Upper lobe of left lung (tissue), 6 donors: ENCODE data around the gene UBAC1. TPM values are rescaled to one million over a fixed set of nuclear protein-coding genes. Genes with fewer than 3 reads are reported as not detected.

Experiments
- ATAC-seq, 2 donors: fragments of 200-7000 bp; cut with Tn5 transposase; one replicate each; pipeline ENCODE4 v1.9.1; 2022; ENCODE audit warnings: mild to moderate bottlenecking in 2 of 2, moderate library complexity in 2 of 2; ENCODE audit not compliant: low FRiP score in 2 of 2
- DNase-seq, 2 donors: peaks; one replicate each; pipeline ENCODE4 v3.0.0-alpha.2; 2019 to 2020
- H3K27ac ChIP-seq, 4 donors: fragments of 200-600 bp; sonication (generic); one replicate each; pipeline ENCODE4 v1.5.1; 2016 to 2019
- H3K27me3 ChIP-seq, 4 donors: fragments of 200-600 bp; sonication (generic); one replicate each; pipeline ENCODE4 v1.5.1; 2017 to 2019
- H3K36me3 ChIP-seq, 4 donors: fragments of 200-600 bp; sonication (generic); one replicate each; pipeline ENCODE4 v1.5.1; 2016 to 2019
- H3K4me1 ChIP-seq, 4 donors: fragments of 200-600 bp; sonication (generic); one replicate each; pipeline ENCODE4 v1.5.1; 2018 to 2019
- H3K4me3 ChIP-seq, 4 donors: fragments of 200-600 bp; sonication (generic); one replicate each; pipeline ENCODE4 v1.5.1; 2017 to 2019; ENCODE audit warnings: mild to moderate bottlenecking in 2 of 4, moderate library complexity in 1 of 4
- H3K9me3 ChIP-seq, 4 donors: fragments of 200-600 bp; sonication (generic); one replicate each; pipeline ENCODE4 v1.5.1; 2018 to 2019
- CTCF ChIP-seq, 6 experiments: fragments of 450-650 bp in 4 of 6; fragments of 200-600 bp in 2 of 6; sonication (generic) in 2 of 6; IDR thresholded peaks; one replicate each; pipeline ENCODE4 v1.5.1; 2016 to 2019; ENCODE audit warnings: antibody characterized with exemption in 6 of 6
- EP300 ChIP-seq, 4 donors: sonication (generic); formaldehyde crosslinking; IDR thresholded peaks; one replicate each; pipeline ENCODE4 v1.5.1; 2017; ENCODE audit warnings: antibody characterized with exemption in 4 of 4, control low read depth in 2 of 4
- POLR2A ChIP-seq, 4 donors: fragments of 450-650 bp; IDR thresholded peaks; one replicate each; pipeline ENCODE4 v1.5.1; 2016 to 2017; ENCODE audit warnings: antibody characterized with exemption in 4 of 4, mild to moderate bottlenecking in 2 of 4
- POLR2AphosphoS5 ChIP-seq, 2 donors: sonication (generic); formaldehyde crosslinking; IDR thresholded peaks; one replicate each; pipeline ENCODE4 v1.5.1; 2017; ENCODE audit warnings: antibody characterized with exemption in 2 of 2
- WGBS, 2 donors: methylation state at CpG; one replicate each; pipeline ENCODE4 v1.1.5; 2017 to 2018; 5-methylcytosine and 5-hydroxymethylcytosine counted together
- total RNA-seq, 6 donors: library from RNA; depleted of rRNA in 4 of 6; stranded (reverse); fragments of >200 nt in 4 of 6; gene quantifications; one replicate each; pipeline versions ENCODE4 v1.1.0 to v1.2.1, GENCODE V29; 2016 to 2021
- donor health status: DM: no; HTN: no; CAD: no; lungs with moderate emphysema.
- donor health status: DM: no; HTN: yes; CAD: no; lungs with severe emphysema.

The UBAC1 gene
- total RNA-seq, 6 donors from 2014 or later, result 38.0 to 72.3 (median 49.3) TPM

- WGBS, 2 donors, result 88 to 99% methylated on average over 11 to 14 of the region's 14 CpGs
- no peaks in the 10 kb centered on the region for H3K27me3 ChIP-seq
- H3K4me3 ChIP-seq, result no peak overlapping the region
- TF ChIP-seq CTCF (IDR thresholded peaks at IDR 0.05) (no peak), EP300 (IDR thresholded peaks at IDR 0.05) (no peak), POLR2A (IDR thresholded peaks at IDR 0.05) (no peak), POLR2AphosphoS5 (IDR thresholded peaks at IDR 0.05) (no peak)
- peaks cover 9 to 16% (median 15%) of the 10 kb centered on the region in 4 donors for H3K4me1 ChIP-seq
- H3K36me3 ChIP-seq, result no peaks in the 10 kb centered on the region
- no peak for ATAC-seq
- H3K9me3 ChIP-seq, result no peaks in the 10 kb centered on the region
- H3K27ac ChIP-seq, result no peak overlapping the region
- no peak for DNase-seq
These were observed 24.2 kb upstream of the UBAC1 start for GRCh38 chr9:135985459-135985774.

GRCh38 chr9:135984072-135984710, 23.0 kb upstream of the UBAC1 start:
- ATAC-seq, result no peak
- H3K4me1 ChIP-seq, result peaks cover 7 to 11% (median 10%) of the 10 kb centered on the region in 4 donors
- no peak overlapping the region for H3K27ac ChIP-seq
- no peaks in the 10 kb centered on the region for H3K36me3 ChIP-seq
- H3K4me3 ChIP-seq, result no peak overlapping the region
- no peaks in the 10 kb centered on the region for H3K9me3 ChIP-seq
- TF ChIP-seq EP300 (IDR thresholded peaks at IDR 0.05) (no peak), POLR2AphosphoS5 (IDR thresholded peaks at IDR 0.05) (no peak), POLR2A (IDR thresholded peaks at IDR 0.05) (no peak), CTCF (IDR thresholded peaks at IDR 0.05) (no peak)
- no peaks in the 10 kb centered on the region for H3K27me3 ChIP-seq
- WGBS, 2 donors, result 77% methylated on average over 17 to 22 of the region's 22 CpGs
- no peak for DNase-seq

- no peaks in the 10 kb centered on the region for H3K9me3 ChIP-seq
- DNase-seq (no peak), ATAC-seq (no peak)
- no peak overlapping the region for H3K4me3 ChIP-seq
- peaks cover 11 to 15% (median 14%) of the 10 kb centered on the region in 4 donors for H3K4me1 ChIP-seq
- H3K27ac ChIP-seq, result no peak overlapping the region
- TF ChIP-seq POLR2AphosphoS5 (IDR thresholded peaks at IDR 0.05), result no peak
- TF ChIP-seq POLR2A (IDR thresholded peaks at IDR 0.05), result no peak
- no peak for TF ChIP-seq CTCF (IDR thresholded peaks at IDR 0.05)
- TF ChIP-seq EP300 (IDR thresholded peaks at IDR 0.05), result no peak
- H3K27me3 ChIP-seq, result peaks cover 0 to 3% (median 0%) of the 10 kb centered on the region in 4 donors
- H3K36me3 ChIP-seq, result no peaks in the 10 kb centered on the region
- 85 to 87% methylated on average over 26 of the region's 26 CpGs for WGBS, 2 donors
These were observed 22.3 kb upstream of the UBAC1 start for GRCh38 chr9:135983208-135984071.

- TF ChIP-seq POLR2AphosphoS5 (IDR thresholded peaks at IDR 0.05), result no peak
- no peak for TF ChIP-seq CTCF (IDR thresholded peaks at IDR 0.05)
- no peak for TF ChIP-seq EP300 (IDR thresholded peaks at IDR 0.05)
- TF ChIP-seq POLR2A (IDR thresholded peaks at IDR 0.05), result no peak
- Histone ChIP-seq H3K27me3 (peaks cover 0 to 3% (median 0%) of the 10 kb centered on the region in 4 donors), H3K4me1 (peaks cover 11 to 15% (median 14%) of the 10 kb centered on the region in 4 donors), H3K36me3 (no peaks in the 10 kb centered on the region), H3K9me3 (no peaks in the 10 kb centered on the region), H3K4me3 (no peak overlapping the region), H3K27ac (no peak overlapping the region)
- no peak for ATAC-seq
- no peak for DNase-seq
- 81 to 90% methylated on average over 16 to 24 of the region's 24 CpGs for WGBS, 2 donors
These were observed 21.5 kb upstream of the UBAC1 start for GRCh38 chr9:135982499-135983207.
